A549 (cell line): ENCODE results near the gene DAB1. TPM values are rescaled to one million over a fixed set of nuclear protein-coding genes. Genes with fewer than 3 reads are reported as not detected.

Experiments
- ATAC-seq, 2 experiments: fragments of 200-7000 bp in 1 of 2; fragments of >200 bp in 1 of 2; cut with Nextera tagmentation in 1 of 2; cut with Tn5 transposase in 1 of 2; 3 replicates each; pipeline versions ENCODE4 v1.8.0 to v1.9.1; 2018 to 2020; ENCODE audit warnings: mild to moderate bottlenecking in 1 of 2, moderate library complexity in 1 of 2
- CTCF ChIA-PET: fragments of 300-600 bp; sonication (Branson Sonifier 250); formaldehyde crosslinking; extraction: SDS; loops from one replicate; lab custom pipeline; 2021; ENCODE audit warnings: antibody characterized with exemption, inconsistent platforms; lab: Yijun Ruan, JAX
- POLR2A ChIA-PET: fragments of 350-600 bp; formaldehyde crosslinking; extraction: SDS; loops from one replicate; lab custom pipeline; 2021; ENCODE audit warnings: antibody characterized with exemption, inconsistent platforms; lab: Yijun Ruan, JAX
- DNase-seq, 2 experiments: peaks; one replicate each; pipeline versions ENCODE4 v3.0.0 to v3.0.0-alpha.2; 2011 to 2016; ENCODE audit warnings: low read depth in 1 of 2, low spot score in 1 of 2
- FAIRE-seq: peaks from 2 replicates; lab custom pipeline; 2011; peaks lifted over from hg19 to GRCh38; lab: Jason Lieb, UNC
- H3K27ac ChIP-seq, 2 experiments: fragments of >200 bp; sonication (Bioruptor Twin); formaldehyde crosslinking; 3 replicates each; pipeline ENCODE4 v1.5.1; 2016 to 2017
- H3K4me1 ChIP-seq: fragments of >200 bp; sonication (Bioruptor Twin); formaldehyde crosslinking; 3 replicates; pipeline ENCODE4 v1.6.1; 2016
- H3K4me2 ChIP-seq: fragments of >200 bp; sonication (Bioruptor Twin); formaldehyde crosslinking; 3 replicates; pipeline ENCODE4 v1.6.1; 2016
- H3K4me3 ChIP-seq: fragments of >200 bp; sonication (Bioruptor Twin); formaldehyde crosslinking; 3 replicates; pipeline ENCODE4 v1.5.1; 2016
- H3K9me3 ChIP-seq: fragments of >200 bp; sonication (Bioruptor Twin); formaldehyde crosslinking; 3 replicates; pipeline ENCODE4 v1.6.1; 2016
- ATOH8 ChIP-seq: fragments of 250-450 bp; sonication (Bioruptor Pico); IDR thresholded peaks from 2 replicates; pipeline ENCODE4 v1.5.0; 2020; ENCODE audit warnings: low read depth, mild to moderate bottlenecking, moderate library complexity
- CBX2 ChIP-seq: fragments of 200-600 bp; sonication (generic); IDR thresholded peaks from 2 replicates; pipeline ENCODE4 v1.6.1; 2016; ENCODE audit warnings: low read depth, mild to moderate bottlenecking, borderline replicate concordance
- ESRRA ChIP-seq: fragments of 150-350 bp; IDR thresholded peaks from 2 replicates; pipeline ENCODE4 v1.6.1; 2014; ENCODE audit warnings: mild to moderate bottlenecking, low read length, borderline replicate concordance
- GATA3 ChIP-seq: IDR thresholded peaks from 2 replicates; pipeline ENCODE4 v1.6.1; 2012; ENCODE audit warnings: borderline replicate concordance
- HOXA7 ChIP-seq: fragments of 250-450 bp; sonication (Bioruptor Pico); IDR thresholded peaks from 2 replicates; pipeline ENCODE4 v1.5.0; 2020; ENCODE audit warnings: mild to moderate bottlenecking, moderate library complexity
- HOXB5 ChIP-seq: fragments of 250-450 bp; sonication (Bioruptor Pico); IDR thresholded peaks from 2 replicates; pipeline ENCODE4 v1.5.0; 2020; ENCODE audit warnings: mild to moderate bottlenecking, moderate library complexity
- JUN ChIP-seq, 2 experiments: fragments of >200 bp; sonication (Bioruptor Twin); formaldehyde crosslinking; IDR thresholded peaks; 2 replicates in 1 of 2; 3 replicates in 1 of 2; pipeline ENCODE4 v1.6.1; 2016 to 2017
- KDM5A ChIP-seq: fragments of 200-600 bp; sonication (generic); IDR thresholded peaks from 2 replicates; pipeline ENCODE4 v1.6.1; 2016; ENCODE audit warnings: antibody characterized with exemption, mild to moderate bottlenecking
- MAFK ChIP-seq: fragments of 450-650 bp; IDR thresholded peaks from 2 replicates; pipeline ENCODE4 v1.6.1; 2014; ENCODE audit not compliant: partially characterized antibody
- MYC ChIP-seq: IDR thresholded peaks from 2 replicates; pipeline ENCODE4 v1.6.1; 2012; ENCODE audit warnings: mild to moderate bottlenecking, inconsistent platforms, low read length, improper control_type of control experiment, borderline replicate concordance
- PHF8 ChIP-seq: fragments of 200-600 bp; sonication (generic); IDR thresholded peaks from 2 replicates; pipeline ENCODE4 v1.6.1; 2016; ENCODE audit warnings: low read depth, mild to moderate bottlenecking, antibody characterized with exemption, moderate library complexity, borderline replicate concordance
- POLR2AphosphoS2 ChIP-seq: conservative IDR thresholded peaks from 2 replicates; pipeline ENCODE4 v1.6.1; 2012; ENCODE audit warnings: low read length, improper control_type of control experiment, inconsistent platforms
- REST ChIP-seq: fragments of 200-600 bp; sonication (generic); IDR thresholded peaks from 2 replicates; pipeline ENCODE4 v1.6.1; 2016; ENCODE audit warnings: antibody characterized with exemption, mild to moderate bottlenecking, moderate library complexity
- RNF2 ChIP-seq: fragments of 200-600 bp; sonication (generic); IDR thresholded peaks from 2 replicates; pipeline ENCODE4 v1.6.1; 2016; ENCODE audit warnings: low read depth, mild to moderate bottlenecking, antibody characterized with exemption, moderate library complexity, borderline replicate concordance
- TP53 ChIP-seq: fragments of 250-450 bp; sonication (Bioruptor Pico); IDR thresholded peaks from 2 replicates; pipeline ENCODE4 v1.5.0; 2021; ENCODE audit warnings: mild to moderate bottlenecking, moderate library complexity
- ZFP36 ChIP-seq: fragments of 450-650 bp; IDR thresholded peaks from 2 replicates; pipeline ENCODE4 v1.6.1; 2014; ENCODE audit warnings: borderline replicate concordance; ENCODE audit not compliant: partially characterized antibody
- WGBS: methylation state at CpG from one replicate; pipeline ENCODE4 v1.1.6; 2017; ENCODE audit errors: missing lambda C conversion rate; 5-methylcytosine and 5-hydroxymethylcytosine counted together
- polyA plus RNA-seq, 4 experiments: library from polyadenylated mRNA; depleted of rRNA in 3 of 4; stranded (reverse); fragments of >200 nt; fragmentation: RNase III in 1 of 4; extraction: RNeasy Plus Mini Kit Qiagen cat#74134 plus additional on column Dnase treatment in 1 of 4; gene quantifications; 2 replicates in 3 of 4; 3 replicates in 1 of 4; pipeline ENCODE4 v1.2.3, GENCODE V29; 2011 to 2017
- TF ChIP-seq, protein P1 (sequence below): fragments of 250-450 bp; sonication (Bioruptor Pico); IDR thresholded peaks from 2 replicates; pipeline ENCODE4 v1.5.0; 2021; ENCODE audit warnings: mild to moderate bottlenecking, moderate library complexity, borderline replicate concordance
- TF ChIP-seq, protein P2 (sequence below): fragments of 150-350 bp; IDR thresholded peaks from 2 replicates; pipeline ENCODE4 v1.6.1; 2014; ENCODE audit warnings: low read depth, mild to moderate bottlenecking, low read length
- TF ChIP-seq, protein P3 (sequence below): fragments of >200 bp; sonication (Bioruptor Twin); formaldehyde crosslinking; IDR thresholded peaks from 3 replicates; pipeline ENCODE4 v1.6.1; 2016

Gene DAB1
- polyA plus RNA-seq, 2 of the 4 experiments (the other 2 are of a cell fraction), result not detected

GRCh38 chr1:57036641-57037579, 386.9 kb downstream of the DAB1 start:
- no peaks in the 10 kb centered on the region for H3K9me3 ChIP-seq
- POLR2A ChIA-PET, result no interaction called here
- no peak overlapping the region for H3K4me2 ChIP-seq
- H3K4me3 ChIP-seq, result no peak overlapping the region
- TF ChIP-seq ATOH8 (CRISPR knock-in tag) (no peak), RNF2 (no peak), TP53 (CRISPR knock-in tag) (no peak), GATA3 (no peak), CBX2 (no peak), ESRRA (no peak), JUN (IDR thresholded peaks at IDR 0.05) (no peak), ZFP36 (no peak), MAFK (no peak), HOXB5 (CRISPR knock-in tag) (no peak)
- TF ChIP-seq, protein P1, sequence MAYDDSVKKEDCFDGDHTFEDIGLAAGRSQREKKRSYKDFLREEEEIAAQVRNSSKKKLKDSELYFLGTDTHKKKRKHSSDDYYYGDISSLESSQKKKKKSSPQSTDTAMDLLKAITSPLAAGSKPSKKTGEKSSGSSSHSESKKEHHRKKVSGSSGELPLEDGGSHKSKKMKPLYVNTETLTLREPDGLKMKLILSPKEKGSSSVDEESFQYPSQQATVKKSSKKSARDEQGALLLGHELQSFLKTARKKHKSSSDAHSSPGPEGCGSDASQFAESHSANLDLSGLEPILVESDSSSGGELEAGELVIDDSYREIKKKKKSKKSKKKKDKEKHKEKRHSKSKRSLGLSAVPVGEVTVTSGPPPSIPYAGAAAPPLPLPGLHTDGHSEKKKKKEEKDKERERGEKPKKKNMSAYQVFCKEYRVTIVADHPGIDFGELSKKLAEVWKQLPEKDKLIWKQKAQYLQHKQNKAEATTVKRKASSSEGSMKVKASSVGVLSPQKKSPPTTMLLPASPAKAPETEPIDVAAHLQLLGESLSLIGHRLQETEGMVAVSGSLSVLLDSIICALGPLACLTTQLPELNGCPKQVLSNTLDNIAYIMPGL, result no peak
- TF ChIP-seq, protein P2, sequence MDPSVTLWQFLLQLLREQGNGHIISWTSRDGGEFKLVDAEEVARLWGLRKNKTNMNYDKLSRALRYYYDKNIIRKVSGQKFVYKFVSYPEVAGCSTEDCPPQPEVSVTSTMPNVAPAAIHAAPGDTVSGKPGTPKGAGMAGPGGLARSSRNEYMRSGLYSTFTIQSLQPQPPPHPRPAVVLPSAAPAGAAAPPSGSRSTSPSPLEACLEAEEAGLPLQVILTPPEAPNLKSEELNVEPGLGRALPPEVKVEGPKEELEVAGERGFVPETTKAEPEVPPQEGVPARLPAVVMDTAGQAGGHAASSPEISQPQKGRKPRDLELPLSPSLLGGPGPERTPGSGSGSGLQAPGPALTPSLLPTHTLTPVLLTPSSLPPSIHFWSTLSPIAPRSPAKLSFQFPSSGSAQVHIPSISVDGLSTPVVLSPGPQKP, result no peak
- 18% methylated on average over 4 of the region's 4 CpGs for WGBS
- CTCF ChIA-PET, result interaction anchor here (1.0 kb wide), 1 partner anchor 9 kb away, joined by 3 read pairs; no protein-coding TSS in a partner anchor
- no peaks in the 10 kb centered on the region for H3K4me1 ChIP-seq
- no peak overlapping the region for H3K27ac ChIP-seq
- DNase-seq (no peak), ATAC-seq (no peak), FAIRE-seq (no peak)

DNA sequence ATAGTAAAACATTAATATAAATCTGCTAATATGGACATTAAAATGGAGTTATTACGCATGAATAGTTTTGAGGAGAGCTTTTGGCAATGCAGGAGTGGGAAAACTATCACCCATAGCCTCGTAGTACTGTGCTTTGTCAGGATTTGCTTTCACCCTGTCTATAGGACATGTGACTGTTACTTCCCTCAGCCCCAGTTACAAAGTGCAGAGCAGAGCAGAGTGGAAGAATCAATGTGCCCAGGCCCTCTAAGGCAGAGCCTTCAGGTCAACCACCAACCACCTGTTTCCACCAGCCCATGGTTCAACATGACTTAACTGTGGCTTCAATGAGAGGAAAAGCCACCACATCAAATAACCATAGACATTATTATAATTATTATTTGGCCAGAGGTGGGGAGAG, 389.1 kb downstream of the DAB1 start:
- no peak for TF ChIP-seq KDM5A
- TF ChIP-seq POLR2AphosphoS2, result no peak
- TF ChIP-seq MYC, result no peak
- no peak for TF ChIP-seq RNF2
- TF ChIP-seq PHF8, result no peak
- TF ChIP-seq REST, result no peak
- TF ChIP-seq GATA3, result no peak
- TF ChIP-seq, protein P3, sequence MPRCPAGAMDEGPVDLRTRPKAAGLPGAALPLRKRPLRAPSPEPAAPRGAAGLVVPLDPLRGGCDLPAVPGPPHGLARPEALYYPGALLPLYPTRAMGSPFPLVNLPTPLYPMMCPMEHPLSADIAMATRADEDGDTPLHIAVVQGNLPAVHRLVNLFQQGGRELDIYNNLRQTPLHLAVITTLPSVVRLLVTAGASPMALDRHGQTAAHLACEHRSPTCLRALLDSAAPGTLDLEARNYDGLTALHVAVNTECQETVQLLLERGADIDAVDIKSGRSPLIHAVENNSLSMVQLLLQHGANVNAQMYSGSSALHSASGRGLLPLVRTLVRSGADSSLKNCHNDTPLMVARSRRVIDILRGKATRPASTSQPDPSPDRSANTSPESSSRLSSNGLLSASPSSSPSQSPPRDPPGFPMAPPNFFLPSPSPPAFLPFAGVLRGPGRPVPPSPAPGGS, result no peak
- no peak for TF ChIP-seq HOXA7 (CRISPR knock-in tag)
- FAIRE-seq (no peak), ATAC-seq (no peak), DNase-seq (no peak)
- H3K4me3 ChIP-seq, result no peak overlapping the region
- ChIA-PET POLR2A (no interaction called here), CTCF (no interaction called here)
- H3K9me3 ChIP-seq, result no peaks in the 10 kb centered on the region
- H3K4me1 ChIP-seq, result no peaks in the 10 kb centered on the region
- no peak overlapping the region for H3K4me2 ChIP-seq
- H3K27ac ChIP-seq, result no peak overlapping the region
- 2% methylated on average over 2 of the region's 2 CpGs for WGBS
